ENCODE data around the gene SIK2.
"Not testable (repeated sequence)": the region's sequence is repeated elsewhere in the genome, so short reads cannot be mapped to it uniquely, and the experiment has no call there.

Gene SIK2

GRCh38 chr11:111694851-111695250 is 92.6 kb downstream of the SIK2 start:
- no peak for DNase-seq (ENCODE audit: low read depth in 2 of 3, low spot score in 2 of 3)

- DNase-seq (ENCODE audit: low read depth in 2 of 3, low spot score in 2 of 3) = no peak
These were observed 94.3 kb downstream of the SIK2 start for GRCh38 chr11:111696556-111696955.

GRCh38 chr11:111697933-111698371 is 95.7 kb downstream of the SIK2 start:
- no peak for DNase-seq (ENCODE audit: low read depth in 2 of 3, low spot score in 2 of 3)

- DNase-seq (ENCODE audit: low read depth in 2 of 3, low spot score in 2 of 3) = no peak
These were observed 96.8 kb downstream of the SIK2 start for GRCh38 chr11:111698852-111699559.

- no peak for DNase-seq (ENCODE audit: low read depth in 2 of 3, low spot score in 2 of 3)
These were observed 97.4 kb downstream of the SIK2 start for GRCh38 chr11:111699579-111700156.

- no peak for DNase-seq (ENCODE audit: low read depth in 2 of 3, low spot score in 2 of 3)
These were observed 97.9 kb downstream of the SIK2 start for GRCh38 chr11:111700162-111700561.

GRCh38 chr11:111702623-111703022 is 100.4 kb downstream of the SIK2 start:
- no peak for DNase-seq (ENCODE audit: low read depth in 2 of 3, low spot score in 2 of 3)

GRCh38 chr11:111703576-111703975 is 101.3 kb downstream of the SIK2 start:
- DNase-seq (ENCODE audit: low read depth in 2 of 3, low spot score in 2 of 3) = no peak

GRCh38 chr11:111707039-111707690 is 104.9 kb downstream of the SIK2 start:
- DNase-seq (ENCODE audit: low read depth in 2 of 3, low spot score in 2 of 3) = no peak

- no peak for DNase-seq (ENCODE audit: low read depth in 2 of 3, low spot score in 2 of 3)
These were observed 105.4 kb downstream of the SIK2 start for GRCh38 chr11:111707691-111708067.

GRCh38 chr11:111714522-111714921 is 112.3 kb downstream of the SIK2 start:
- DNase-seq (ENCODE audit: low read depth in 2 of 3, low spot score in 2 of 3) = no peak

- no peak for DNase-seq (ENCODE audit: low read depth in 2 of 3, low spot score in 2 of 3)
These were observed 113.0 kb downstream of the SIK2 start for GRCh38 chr11:111715142-111715816.

- not testable (repeated sequence) for DNase-seq (ENCODE audit: low read depth in 2 of 3, low spot score in 2 of 3)
These were observed 115.4 kb downstream of the SIK2 start for GRCh38 chr11:111717660-111718059.

- DNase-seq (ENCODE audit: low read depth in 2 of 3, low spot score in 2 of 3) = no peak
These were observed 116.2 kb downstream of the SIK2 start for GRCh38 chr11:111718436-111718835.

- no peak for DNase-seq (ENCODE audit: low read depth in 2 of 3, low spot score in 2 of 3)
These were observed 116.6 kb downstream of the SIK2 start for GRCh38 chr11:111718859-111719258.

GRCh38 chr11:111719379-111719778 is 117.1 kb downstream of the SIK2 start:
- DNase-seq (ENCODE audit: low read depth in 2 of 3, low spot score in 2 of 3) = no peak

GRCh38 chr11:111720801-111721494 is 118.7 kb downstream of the SIK2 start:
- no peak for DNase-seq (ENCODE audit: low read depth in 2 of 3, low spot score in 2 of 3)

- DNase-seq (ENCODE audit: low read depth in 2 of 3, low spot score in 2 of 3) = no peak
These were observed 120.3 kb downstream of the SIK2 start for GRCh38 chr11:111722501-111722900.

GRCh38 chr11:111723595-111723994 is 121.3 kb downstream of the SIK2 start:
- DNase-seq (ENCODE audit: low read depth in 2 of 3, low spot score in 2 of 3) = no peak

GRCh38 chr11:111724615-111725129 is 122.4 kb downstream of the SIK2 start:
- no peak for DNase-seq (ENCODE audit: low read depth in 2 of 3, low spot score in 2 of 3)

- no peak for DNase-seq (ENCODE audit: low read depth in 2 of 3, low spot score in 2 of 3)
These were observed 123.4 kb downstream of the SIK2 start for GRCh38 chr11:111725621-111726020.
